Fibroblast of villous mesenchyme (primary cell): ENCODE measurements around the gene PSEN2. TPM values are rescaled to one million over a fixed set of nuclear protein-coding genes. Genes with fewer than 3 reads are reported as not detected.
A peak's percentile ranks its signal among the peaks of the same experiment; 100 is the strongest.

Experiments
- DNase-seq: peaks from one replicate; pipeline ENCODE4 v3.0.0-alpha.2; 2010; ENCODE audit warnings: low read depth
- H3K4me3 ChIP-seq: 2 replicates; pipeline ENCODE4 v1.5.1; 2011; ENCODE audit warnings: low read depth, mild to moderate bottlenecking, low read length
- CTCF ChIP-seq: IDR thresholded peaks from 2 replicates; pipeline ENCODE4 v1.5.1; 2012; ENCODE audit warnings: low read depth, mild to moderate bottlenecking, low read length; ENCODE audit not compliant: insufficient read depth
- total RNA-seq: library from RNA; depleted of rRNA; stranded (reverse); fragments of >200 nt; gene quantifications from 2 replicates; pipeline ENCODE4 v1.2.3, GENCODE V29; 2012

PSEN2 gene
- total RNA-seq, 1 donor = 16.0 TPM

- no peak overlapping the region for H3K4me3 ChIP-seq
- DNase-seq = no peak
- no peak for TF ChIP-seq CTCF
These were observed 64.2 kb downstream of the PSEN2 start for GRCh38 chr1:226934483-226935237.

- no peak for DNase-seq
- TF ChIP-seq CTCF = no peak
- H3K4me3 ChIP-seq = no peak overlapping the region
These were observed 67.7 kb downstream of the PSEN2 start for GRCh38 chr1:226937940-226938725.

GRCh38 chr1:226938903-226939437 is 68.6 kb downstream of the PSEN2 start:
- peak; percentile 58 for DNase-seq
- no peak for TF ChIP-seq CTCF
- peak overlapping the region; percentile 68 for H3K4me3 ChIP-seq

GRCh38 chr1:226939438-226940028 is 69.1 kb downstream of the PSEN2 start:
- H3K4me3 ChIP-seq = peak overlapping the region; percentile 68
- DNase-seq = no peak
- TF ChIP-seq CTCF = no peak

- no peak for TF ChIP-seq CTCF
- peak within 1 kb of the TSS; percentile 74 for H3K4me3 ChIP-seq
- peak; percentile 100 for DNase-seq
These were observed 69.8 kb downstream of the PSEN2 start, which contains the start of gene COQ8A for GRCh38 chr1:226940029-226940805. TSS of gene COQ8A (plus strand) at chr1:226940294. CDS start at chr1:226961386, 21,092 bp downstream.

- DNase-seq = no peak
- TF ChIP-seq CTCF = no peak
- peak overlapping the region; percentile 74 for H3K4me3 ChIP-seq
These were observed 70.3 kb downstream of the PSEN2 start for GRCh38 chr1:226940806-226941067.
